ENCODE data around the gene MAPK12. TPM values are rescaled to one million over a fixed set of nuclear protein-coding genes. Genes with fewer than 3 reads are reported as not detected.

The MAPK12 gene
- total and polyA plus RNA-seq, 9 of the 15 experiments (the other 6 are each of a cell fraction or from before 2014, with no cell fraction given), result 0.79 to 71.5 (median 32.8) TPM

DNA sequence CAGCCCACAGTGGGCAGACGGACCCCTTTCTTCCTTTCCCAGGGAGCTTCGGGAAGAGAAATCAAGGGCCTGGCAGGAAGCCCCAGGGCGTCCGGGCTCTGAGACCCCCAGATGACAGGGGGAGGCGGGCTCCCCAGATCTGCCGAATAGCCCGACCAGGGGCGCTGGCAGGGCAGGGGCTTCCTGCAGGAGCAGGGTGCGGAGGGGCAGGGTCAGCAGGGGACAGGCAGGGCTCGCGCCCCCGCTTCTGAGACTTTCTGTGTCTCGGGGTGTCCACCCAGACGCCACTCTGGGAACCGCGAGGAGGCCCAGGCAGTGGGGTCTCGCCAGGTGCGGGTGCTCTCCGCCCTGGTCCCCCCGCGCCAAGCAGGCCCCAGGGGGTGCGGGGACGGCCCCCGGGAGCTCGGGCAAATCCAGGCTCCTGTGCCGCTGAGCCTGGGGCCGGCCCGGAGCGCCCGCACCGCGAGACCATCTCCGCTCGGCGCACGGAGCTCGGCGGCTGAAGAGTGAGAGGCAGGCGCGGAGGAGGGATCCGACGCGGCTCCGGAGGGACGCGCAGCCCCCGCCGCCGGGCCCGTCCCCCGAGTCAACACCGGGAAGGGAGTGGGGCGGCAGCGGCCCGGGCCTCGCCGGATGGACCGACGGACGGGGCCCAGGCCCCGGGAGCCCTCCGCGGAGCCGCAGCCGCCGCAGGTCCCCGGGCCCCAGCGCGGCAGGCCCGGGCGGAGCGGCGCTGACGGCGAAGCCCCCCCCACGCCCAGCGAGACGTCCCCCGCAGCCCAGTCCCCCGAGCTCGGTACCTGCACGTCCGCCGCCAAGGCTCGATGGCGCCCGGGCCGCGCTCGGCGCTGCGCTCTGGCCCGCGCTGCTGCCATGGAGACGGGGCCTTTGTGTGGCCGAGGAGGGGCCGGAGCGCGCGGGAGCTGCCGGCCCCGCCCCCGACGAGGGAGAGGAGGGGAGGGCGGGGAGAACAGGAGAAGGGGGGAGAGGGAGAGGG, 45.6 kb upstream of the MAPK12 start, which contains the start of gene PLXNB2 (continued):
- TF ChIP-seq ZBTB40 (IDR thresholded peaks at IDR 0.05) (0 out of 2 replicates have a peak, but pooled peaks have one; percentile 14), ZBTB40 (CRISPR knock-in tag; IDR thresholded peaks at IDR 0.05) (no peak), ZNF76 (CRISPR knock-in tag; IDR thresholded peaks at IDR 0.05; ENCODE audit: borderline replicate concordance) (no peak), ZSCAN29 (IDR thresholded peaks at IDR 0.05) (no peak), RBFOX2 (IDR thresholded peaks at IDR 0.05; ENCODE audit: low read depth, low read length) (peak; percentile 59), HNRNPK (IDR thresholded peaks at IDR 0.05; ENCODE audit: low read depth, low read length, poor library complexity, severe bottlenecking) (peak; percentile 90), NRF1 (conservative IDR thresholded peaks at IDR 0.05 in 1 of 2, IDR thresholded peaks at IDR 0.05 in 1 of 2) (no peak), RBM25 (IDR thresholded peaks at IDR 0.05; ENCODE audit: low read depth, low read length, severe bottlenecking) (no peak), NONO (IDR thresholded peaks at IDR 0.05; ENCODE audit: low read depth in 2 of 2, low read length in 1 of 2) (peak in 1 of 2 experiments; percentile 23; a peak in 1 of 4 replicates), UBTF (IDR thresholded peaks at IDR 0.05; ENCODE audit: borderline replicate concordance in 1 of 2, low read depth in 2 of 2, low read length in 2 of 2) (0 out of 4 replicates have a peak, but pooled peaks of 1 of the 2 experiments have one; percentile 18), TEAD2 (tag; IDR thresholded peaks at IDR 0.05) (no peak), PHF8 (IDR thresholded peaks at IDR 0.05; ENCODE audit: borderline replicate concordance, low read length) (peak; percentile 42; the same call in 1 of the 2 replicates), L3MBTL2 (IDR thresholded peaks at IDR 0.05) (no peak), TAF1 (IDR thresholded peaks at IDR 0.05; ENCODE audit: control insufficient read depth, extremely low read depth, insufficient read depth, low read length, severe bottlenecking) (peak; percentile 18)
